GM18870 (cell line): Measurements from ENCODE around the gene GULP1.

ENCODE experiments used
- ATAC-seq: cut with Tn5 transposase; IDR thresholded peaks from one replicate; pipeline ENCODE4 v1.9.1; 2021; ENCODE audit warnings: moderate library complexity; ENCODE audit not compliant: unreplicated experiment

The GULP1 gene

DNA sequence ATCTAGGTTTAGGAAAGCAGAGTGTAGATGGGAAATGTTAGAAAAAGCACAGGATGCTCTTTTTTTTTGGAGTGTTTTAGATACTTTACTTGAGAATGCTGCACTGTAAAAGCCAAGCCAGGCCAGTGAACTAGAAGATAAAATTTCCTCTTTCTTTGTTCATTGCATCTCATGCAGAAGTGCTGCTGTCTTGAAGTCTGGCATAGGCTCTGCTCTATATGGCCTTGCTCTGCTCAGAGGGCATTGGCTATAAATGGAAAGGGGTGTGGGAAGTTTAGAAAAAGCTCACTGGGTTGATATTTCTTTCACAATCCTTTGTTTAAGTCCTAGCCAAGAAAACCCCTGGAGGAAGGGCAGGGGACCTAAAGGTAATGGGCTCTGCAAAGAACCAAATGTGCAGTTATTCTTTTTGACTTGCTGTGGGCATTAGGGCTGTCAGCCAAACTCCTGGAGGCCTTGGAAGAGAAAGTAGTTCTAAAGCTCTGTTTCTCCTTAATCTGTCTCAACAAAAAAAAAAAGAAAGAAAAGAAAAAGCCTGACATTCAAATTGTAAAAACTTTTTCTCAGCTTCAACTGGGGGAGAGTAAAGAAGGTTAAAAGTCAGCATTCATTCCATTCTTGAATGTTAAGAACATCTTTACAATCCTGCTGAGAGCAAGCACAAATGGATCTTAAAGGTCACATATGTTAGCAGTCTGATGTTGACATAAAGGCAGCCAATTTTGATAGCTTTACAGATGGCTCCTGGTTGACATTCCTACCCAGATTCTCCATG is 338.3 kb downstream of the GULP1 start:
- ATAC-seq, result no peak

GRCh38 chr2:188631037-188631809 is 339.5 kb downstream of the GULP1 start:
- ATAC-seq, result no peak

DNA sequence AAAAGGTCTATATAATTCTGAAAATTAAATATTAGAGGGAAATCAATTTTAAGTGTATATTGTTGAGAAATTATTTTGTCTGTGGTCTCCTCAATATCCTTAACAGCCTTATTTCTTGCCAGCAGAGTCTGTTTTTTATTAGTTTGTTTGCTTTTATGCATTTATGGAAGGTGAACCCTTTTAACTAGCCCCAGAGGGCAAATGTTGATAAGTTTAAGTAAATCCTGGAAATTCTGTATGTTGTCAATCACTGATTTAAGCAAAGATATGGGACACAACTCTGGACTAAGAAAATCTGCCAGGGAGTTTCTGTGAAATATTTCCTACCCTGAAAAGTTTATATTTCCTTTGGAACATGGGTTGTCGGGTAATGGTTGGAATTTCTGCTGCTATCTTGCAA is 343.0 kb downstream of the GULP1 start:
- no peak for ATAC-seq
